ENCODE measurements around the gene CDH4. TPM values are rescaled to one million over a fixed set of nuclear protein-coding genes. Genes with fewer than 3 reads are reported as not detected.

CDH4 gene
- total and polyA plus RNA-seq, 9 of the 15 experiments (the other 6 are each of a cell fraction or from before 2014, with no cell fraction given) = 0.04 TPM; not detected in 8

GRCh38 chr20:61823242-61823641 is 571.2 kb downstream of the CDH4 start (continued):
- TF ChIP-seq USF2 (CRISPR knock-in tag; IDR thresholded peaks at IDR 0.05) = no peak

DNA sequence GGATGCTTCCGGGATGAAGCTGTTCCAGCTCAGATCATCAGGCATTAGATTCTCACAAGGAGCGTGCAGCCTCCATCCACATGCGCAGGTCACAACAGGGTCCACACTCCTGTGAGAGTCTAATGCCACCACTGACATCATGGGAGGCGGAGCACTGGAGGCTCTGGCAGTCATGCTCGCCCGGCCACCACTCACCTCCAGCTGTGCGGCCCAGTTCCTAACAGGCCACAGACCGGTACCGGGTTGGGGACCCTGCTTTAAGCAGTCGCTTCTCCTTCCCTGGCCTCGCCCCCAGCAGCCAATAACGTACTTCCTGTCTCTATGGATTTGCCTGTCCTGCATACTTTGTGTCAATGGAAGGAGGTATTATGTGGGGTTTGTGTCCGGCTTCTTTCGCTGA is 576.8 kb downstream of the CDH4 start:
- H3K27me3 ChIP-seq (ENCODE audit: control insufficient read depth in 2 of 2, insufficient read depth in 2 of 2, low read length in 2 of 2) = peaks cover 4 to 51% of the 10 kb centered on the region in 2 experiments; a peak in 4 of 5 replicates

More for the DNA sequence above, 576.8 kb downstream of the CDH4 start:
- ChIA-PET CTCF (ENCODE audit: low intra/inter-chr PET ratio) (no interaction called here), POLR2A (no interaction called here)
- H4K20me1 ChIP-seq (replicated peaks; ENCODE audit: control insufficient read depth, insufficient read depth, low read length) = no peaks in the 10 kb centered on the region
- BruUV-seq (replicated peaks) = no TSS peak
- H3K4me3 ChIP-seq = no peak overlapping the region
- no peaks in the 10 kb centered on the region for H3K36me3 ChIP-seq (ENCODE audit: control insufficient read depth, insufficient read depth, low read length)
- 6% methylated on average over 11 of the region's 14 CpGs for WGBS (ENCODE audit: insufficient coverage, low coverage, missing lambda C conversion rate)
- H2AFZ ChIP-seq (ENCODE audit: low read depth, low read length) = no peak overlapping the region
- ATAC-seq (no peak), DNase-seq (ENCODE audit: extremely low read depth in 1 of 4, low spot score in 3 of 4) (no peak), FAIRE-seq (no peak)
- TF ChIP-seq, protein P1, sequence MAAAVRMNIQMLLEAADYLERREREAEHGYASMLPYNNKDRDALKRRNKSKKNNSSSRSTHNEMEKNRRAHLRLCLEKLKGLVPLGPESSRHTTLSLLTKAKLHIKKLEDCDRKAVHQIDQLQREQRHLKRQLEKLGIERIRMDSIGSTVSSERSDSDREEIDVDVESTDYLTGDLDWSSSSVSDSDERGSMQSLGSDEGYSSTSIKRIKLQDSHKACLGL (CRISPR knock-in tag; IDR thresholded peaks at IDR 0.05; ENCODE audit: borderline replicate concordance, poor library complexity, severe bottlenecking) = no peak
- TF ChIP-seq NRF1 (conservative IDR thresholded peaks at IDR 0.05 in 1 of 2, IDR thresholded peaks at IDR 0.05 in 1 of 2) = 0 out of 4 replicates have a peak, but pooled peaks of 1 of the 2 experiments have one; percentile 18
- no peak overlapping the region for H3K27ac ChIP-seq (ENCODE audit: extremely low read depth, low read depth, low read length)
- in situ Hi-C loops (cut with MboI) (no loop called here), intact Hi-C loops (cut with micrococcal nuclease) (no loop called here)
- H3K9me3 ChIP-seq (replicated peaks; ENCODE audit: control insufficient read depth, insufficient read depth, low read depth, low read length) = no peaks in the 10 kb centered on the region
- peaks cover 2% of the 10 kb centered on the region for H3K9me1 ChIP-seq (ENCODE audit: control insufficient read depth, insufficient read depth, low read length)
- no peaks in the 10 kb centered on the region for H3K79me2 ChIP-seq (ENCODE audit: control insufficient read depth, insufficient read depth, low read length)
- no peak overlapping the region for H3K9ac ChIP-seq (ENCODE audit: insufficient read depth in 1 of 2, low read depth in 2 of 2, low read length in 2 of 2)
- no peak overlapping the region for H3K4me2 ChIP-seq (ENCODE audit: insufficient read depth, low read length)
- peaks cover 0 to 5% of the 10 kb centered on the region in 2 experiments; a peak in 1 of 5 replicates for H3K4me1 ChIP-seq (replicated peaks in 1 of 2; ENCODE audit: control insufficient read depth in 2 of 2, insufficient read depth in 2 of 2, low read length in 2 of 2)
